Measurements from ENCODE around the gene CCR3. TPM values are rescaled to one million over a fixed set of nuclear protein-coding genes. Genes with fewer than 3 reads are reported as not detected.

The CCR3 gene
- total RNA-seq, 1 donor from 2014 or later = not detected

DNA sequence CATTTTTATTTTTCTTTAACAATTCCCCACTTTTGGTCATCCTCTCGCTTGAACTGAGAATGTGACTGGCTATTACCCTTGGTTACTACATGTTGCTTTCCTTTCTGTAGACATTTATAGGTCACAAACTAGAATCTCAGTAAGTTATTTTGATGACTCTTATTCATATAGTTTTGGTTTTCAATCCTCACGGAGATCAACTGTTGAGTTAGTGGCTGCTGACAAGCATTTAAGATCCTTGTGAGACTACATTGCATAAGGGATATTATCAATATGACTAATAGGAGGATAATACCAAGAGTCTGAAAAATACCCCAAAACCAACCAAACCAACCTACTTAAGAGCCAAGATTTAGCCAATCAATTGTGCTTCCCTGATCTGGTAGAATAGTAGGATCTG, 16.3 kb downstream of the CCR3 start:
- TF ChIP-seq, protein P1, sequence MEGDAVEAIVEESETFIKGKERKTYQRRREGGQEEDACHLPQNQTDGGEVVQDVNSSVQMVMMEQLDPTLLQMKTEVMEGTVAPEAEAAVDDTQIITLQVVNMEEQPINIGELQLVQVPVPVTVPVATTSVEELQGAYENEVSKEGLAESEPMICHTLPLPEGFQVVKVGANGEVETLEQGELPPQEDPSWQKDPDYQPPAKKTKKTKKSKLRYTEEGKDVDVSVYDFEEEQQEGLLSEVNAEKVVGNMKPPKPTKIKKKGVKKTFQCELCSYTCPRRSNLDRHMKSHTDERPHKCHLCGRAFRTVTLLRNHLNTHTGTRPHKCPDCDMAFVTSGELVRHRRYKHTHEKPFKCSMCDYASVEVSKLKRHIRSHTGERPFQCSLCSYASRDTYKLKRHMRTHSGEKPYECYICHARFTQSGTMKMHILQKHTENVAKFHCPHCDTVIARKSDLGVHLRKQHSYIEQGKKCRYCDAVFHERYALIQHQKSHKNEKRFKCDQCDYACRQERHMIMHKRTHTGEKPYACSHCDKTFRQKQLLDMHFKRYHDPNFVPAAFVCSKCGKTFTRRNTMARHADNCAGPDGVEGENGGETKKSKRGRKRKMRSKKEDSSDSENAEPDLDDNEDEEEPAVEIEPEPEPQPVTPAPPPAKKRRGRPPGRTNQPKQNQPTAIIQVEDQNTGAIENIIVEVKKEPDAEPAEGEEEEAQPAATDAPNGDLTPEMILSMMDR (IDR thresholded peaks at IDR 0.05) = no peak
- no peak for TF ChIP-seq POLR2AphosphoS5 (IDR thresholded peaks at IDR 0.05; ENCODE audit: insufficient read depth in 1 of 2, low read depth in 1 of 2)
- no peak for TF ChIP-seq POLR2A (IDR thresholded peaks at IDR 0.05)
- intact Hi-C loops (cut with DNase I) = no loop called here
- no peaks in the 10 kb centered on the region for H3K4me1 ChIP-seq
- H3K36me3 ChIP-seq = no peaks in the 10 kb centered on the region
- H3K27me3 ChIP-seq = no peaks in the 10 kb centered on the region
- DNase-seq (ENCODE audit: extremely low spot score in 2 of 2) = no peak
- no peaks in the 10 kb centered on the region for H3K9me3 ChIP-seq
- no peak overlapping the region for H3K27ac ChIP-seq
- H3K4me3 ChIP-seq = no peak overlapping the region

DNA sequence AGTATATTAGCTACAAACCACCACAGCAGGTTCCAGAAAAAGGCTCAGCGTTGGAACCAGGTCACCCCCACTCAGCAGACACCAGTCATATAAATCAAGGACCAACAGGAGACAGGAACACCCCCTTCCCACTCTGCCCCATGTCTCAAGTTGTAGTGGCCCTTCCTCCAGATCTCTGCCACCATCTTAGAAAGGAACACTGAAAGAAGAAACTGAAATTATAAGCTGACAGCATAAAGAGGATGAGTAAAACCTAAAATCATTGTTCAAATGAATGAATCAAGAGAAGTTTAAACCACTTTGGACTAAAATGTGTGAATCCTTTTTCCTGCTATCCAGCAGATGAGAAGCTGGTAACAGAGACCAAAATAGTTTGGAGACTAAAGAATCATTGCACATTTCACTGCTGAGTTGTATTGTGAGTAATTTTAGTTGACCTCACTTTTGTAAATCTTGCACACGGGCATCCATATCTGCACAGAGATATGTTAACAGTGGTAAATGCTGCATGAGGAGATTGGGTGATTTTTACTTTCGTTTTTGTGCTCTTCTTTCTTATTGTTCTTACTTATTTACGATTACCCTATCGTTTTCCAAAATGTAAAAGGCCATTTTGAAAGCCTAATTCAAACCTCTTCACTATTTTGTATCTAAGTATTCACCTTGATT, 19.8 kb downstream of the CCR3 start:
- Histone ChIP-seq H3K36me3 (no peaks in the 10 kb centered on the region), H3K4me3 (no peak overlapping the region), H3K9me3 (no peaks in the 10 kb centered on the region), H3K27me3 (no peaks in the 10 kb centered on the region), H3K4me1 (no peaks in the 10 kb centered on the region), H3K27ac (no peak overlapping the region)
- intact Hi-C loops (cut with DNase I) = no loop called here
- TF ChIP-seq POLR2A (IDR thresholded peaks at IDR 0.05) = no peak
- TF ChIP-seq, protein P1 (IDR thresholded peaks at IDR 0.05) = no peak
- no peak for TF ChIP-seq POLR2AphosphoS5 (IDR thresholded peaks at IDR 0.05; ENCODE audit: insufficient read depth in 1 of 2, low read depth in 1 of 2)
- no peak for DNase-seq (ENCODE audit: extremely low spot score in 2 of 2)

DNA sequence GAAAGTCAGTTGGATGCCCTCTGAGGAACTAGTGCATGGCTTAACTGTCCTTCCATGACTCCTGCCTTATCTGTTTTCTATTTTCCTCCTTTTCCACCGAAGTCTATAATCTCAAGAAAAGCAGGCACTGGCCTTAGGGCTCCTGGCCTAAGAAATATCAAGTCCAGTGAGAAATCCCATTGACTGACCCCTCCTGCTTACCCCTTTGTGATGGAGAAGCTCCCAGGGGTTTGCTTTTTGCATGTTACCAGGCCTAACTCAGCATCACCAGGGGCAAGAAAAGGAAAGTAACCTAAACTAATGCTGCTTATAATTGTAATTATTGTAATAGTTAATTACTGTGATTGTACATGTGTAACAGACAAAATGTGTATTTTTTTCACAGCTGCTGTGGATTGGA, 21.7 kb downstream of the CCR3 start:
- Histone ChIP-seq H3K36me3 (no peaks in the 10 kb centered on the region), H3K4me3 (no peak overlapping the region), H3K4me1 (no peaks in the 10 kb centered on the region), H3K9me3 (no peaks in the 10 kb centered on the region), H3K27me3 (no peaks in the 10 kb centered on the region), H3K27ac (no peak overlapping the region)
- no peak for DNase-seq (ENCODE audit: extremely low spot score in 2 of 2)
- no peak for TF ChIP-seq POLR2A (IDR thresholded peaks at IDR 0.05)
- TF ChIP-seq, protein P1 (IDR thresholded peaks at IDR 0.05) = no peak
- no peak for TF ChIP-seq POLR2AphosphoS5 (IDR thresholded peaks at IDR 0.05; ENCODE audit: insufficient read depth in 1 of 2, low read depth in 1 of 2)
- intact Hi-C loops (cut with DNase I) = no loop called here

DNA sequence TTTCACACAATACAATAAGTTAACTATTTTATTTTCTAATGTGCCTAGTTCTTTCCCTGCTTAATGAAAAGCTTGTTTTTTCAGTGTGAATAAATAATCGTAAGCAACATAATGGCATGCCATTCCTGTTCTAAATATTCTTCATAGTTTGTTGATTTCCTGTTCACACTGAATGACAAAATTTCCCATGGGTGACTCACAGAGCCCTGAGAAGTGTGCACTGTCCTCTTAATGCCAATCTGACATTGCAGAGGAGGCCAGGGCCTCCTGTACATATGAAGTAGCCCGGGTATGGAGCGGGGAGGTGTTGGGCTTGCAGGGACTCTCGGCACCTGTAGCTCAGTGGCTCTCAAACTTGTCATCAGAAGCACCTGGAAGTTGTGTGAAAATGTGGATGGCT, 24.3 kb downstream of the CCR3 start:
- no peak overlapping the region for H3K4me3 ChIP-seq
- TF ChIP-seq POLR2A (IDR thresholded peaks at IDR 0.05) (no peak), POLR2AphosphoS5 (IDR thresholded peaks at IDR 0.05; ENCODE audit: insufficient read depth in 1 of 2, low read depth in 1 of 2) (no peak)
- TF ChIP-seq, protein P1 (IDR thresholded peaks at IDR 0.05) = no peak
- intact Hi-C loops (cut with DNase I) = no loop called here
- DNase-seq (ENCODE audit: extremely low spot score in 2 of 2) = no peak
- no peak overlapping the region for H3K27ac ChIP-seq
- H3K36me3 ChIP-seq = no peaks in the 10 kb centered on the region
- no peaks in the 10 kb centered on the region for H3K4me1 ChIP-seq
- H3K27me3 ChIP-seq = no peaks in the 10 kb centered on the region
- no peaks in the 10 kb centered on the region for H3K9me3 ChIP-seq

DNA sequence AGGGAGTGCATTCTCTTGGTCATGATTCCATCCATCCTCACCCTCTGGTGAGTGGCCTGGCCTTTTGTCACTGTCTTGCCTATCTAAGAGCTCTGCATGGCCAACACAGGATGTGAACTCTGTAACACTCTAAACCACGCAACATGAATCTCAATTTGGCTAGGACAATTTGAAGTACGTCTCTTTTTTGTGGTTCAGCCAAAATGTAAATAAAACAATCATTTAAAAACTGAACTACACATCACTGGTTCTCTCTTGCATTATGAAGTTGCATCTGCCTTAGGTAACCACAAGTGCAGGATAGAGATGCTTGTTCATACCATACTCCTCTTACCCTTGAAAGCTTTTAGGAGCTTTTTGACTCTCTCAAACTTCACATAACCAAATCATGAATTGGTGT, 27.3 kb downstream of the CCR3 start:
- H3K27ac ChIP-seq = no peak overlapping the region

More for the DNA sequence above, 27.3 kb downstream of the CCR3 start:
- Histone ChIP-seq H3K4me1 (no peaks in the 10 kb centered on the region), H3K4me3 (no peak overlapping the region), H3K27me3 (no peaks in the 10 kb centered on the region), H3K9me3 (no peaks in the 10 kb centered on the region), H3K36me3 (no peaks in the 10 kb centered on the region)
- no peak for TF ChIP-seq POLR2A (IDR thresholded peaks at IDR 0.05)
- TF ChIP-seq, protein P1 (IDR thresholded peaks at IDR 0.05) = no peak
- no peak for TF ChIP-seq POLR2AphosphoS5 (IDR thresholded peaks at IDR 0.05; ENCODE audit: insufficient read depth in 1 of 2, low read depth in 1 of 2)
- DNase-seq (ENCODE audit: extremely low spot score in 2 of 2) = no peak
- intact Hi-C loops (cut with DNase I) = no loop called here
